T-helper 2 cell (primary cell): ENCODE measurements around the gene GPR31.

Source experiments
- DNase-seq, 5 experiments: peaks; one replicate each; pipeline versions ENCODE4 v3.0.0 to v3.0.0-alpha.2; 2012 to 2022

The GPR31 gene

GRCh38 chr6:167165858-167166471 lies 8.2 kb upstream of the GPR31 start:
- DNase-seq, result no peak

GRCh38 chr6:167164261-167164660 lies 6.5 kb upstream of the GPR31 start:
- DNase-seq, result no peak

- no peak for DNase-seq
Observed at GRCh38 chr6:167163476-167164011, 5.8 kb upstream of the GPR31 start.

GRCh38 chr6:167162591-167162990 lies 4.8 kb upstream of the GPR31 start:
- no peak for DNase-seq

- DNase-seq, result no peak
Observed at GRCh38 chr6:167161851-167162467, 4.2 kb upstream of the GPR31 start.

GRCh38 chr6:167157414-167157813 lies 366 bp downstream of the GPR31 start:
- DNase-seq, result no peak

GRCh38 chr6:167154895-167155294 lies 2.9 kb downstream of the GPR31 start:
- no peak for DNase-seq

- DNase-seq, result no peak
Observed at GRCh38 chr6:167154291-167154690, 3.5 kb downstream of the GPR31 start.

GRCh38 chr6:167153521-167153959 lies 4.2 kb downstream of the GPR31 start:
- DNase-seq, result no peak

GRCh38 chr6:167152862-167153261 lies 4.9 kb downstream of the GPR31 start:
- peak in 1 of 5 experiments; percentile 31 for DNase-seq

GRCh38 chr6:167151648-167152047 lies 6.1 kb downstream of the GPR31 start:
- DNase-seq, result no peak

GRCh38 chr6:167150941-167151549 lies 6.7 kb downstream of the GPR31 start:
- peak in 1 of 5 experiments; percentile 8 for DNase-seq

GRCh38 chr6:167148997-167149396 lies 8.8 kb downstream of the GPR31 start:
- no peak for DNase-seq

GRCh38 chr6:167148021-167148420 lies 9.8 kb downstream of the GPR31 start:
- DNase-seq, result no peak

GRCh38 chr6:167146977-167147376 lies 10.8 kb downstream of the GPR31 start:
- no peak for DNase-seq

- no peak for DNase-seq
Observed at GRCh38 chr6:167146135-167146534, 11.6 kb downstream of the GPR31 start.

GRCh38 chr6:167145461-167145860 lies 12.3 kb downstream of the GPR31 start:
- no peak for DNase-seq

GRCh38 chr6:167143041-167143440 lies 14.7 kb downstream of the GPR31 start:
- no peak for DNase-seq

GRCh38 chr6:167142433-167142761 lies 15.4 kb downstream of the GPR31 start:
- DNase-seq, result no peak

- DNase-seq, result peak in 3 of 5 experiments; percentile 34 to 41 (median 40)
Observed at GRCh38 chr6:167141667-167142432, 15.9 kb downstream of the GPR31 start.

GRCh38 chr6:167140589-167141474 lies 16.9 kb downstream of the GPR31 start:
- DNase-seq, result no peak

- no peak for DNase-seq
Observed at GRCh38 chr6:167139761-167140160, 18.0 kb downstream of the GPR31 start.
